HEK293T (cell line): ENCODE results near the gene DBN1.

Experiments used
- CTCF ChIA-PET: fragments of 350-600 bp; formaldehyde crosslinking; extraction: SDS; loops from one replicate; lab custom pipeline; 2021; ENCODE audit warnings: antibody characterized with exemption, inconsistent platforms; lab: Yijun Ruan, JAX
- POLR2A ChIA-PET: fragments of 350-600 bp; formaldehyde crosslinking; extraction: SDS; loops from one replicate; lab custom pipeline; 2020; ENCODE audit warnings: antibody characterized with exemption, inconsistent platforms; lab: Yijun Ruan, JAX
- DNase-seq: peaks from one replicate; pipeline ENCODE4 v3.0.0; 2012; ENCODE audit warnings: mixed read lengths; ENCODE audit errors: extremely low spot score
- ARNT ChIP-seq: fragments of 450-650 bp; IDR thresholded peaks from 2 replicates; pipeline ENCODE4 v1.6.1; 2017; ENCODE audit warnings: mild to moderate bottlenecking
- BHLHE40 ChIP-seq: fragments of 450-650 bp; IDR thresholded peaks from 2 replicates; pipeline ENCODE4 v1.6.1; 2016; ENCODE audit warnings: mild to moderate bottlenecking, moderate library complexity, borderline replicate concordance
- CTBP1 ChIP-seq: fragments of 450-650 bp; IDR thresholded peaks from 2 replicates; pipeline ENCODE4 v1.6.1; 2016; ENCODE audit warnings: borderline replicate concordance
- ELF4 ChIP-seq: fragments of 450-650 bp; IDR thresholded peaks from 2 replicates; pipeline ENCODE4 v1.6.1; 2017; ENCODE audit warnings: antibody characterized with exemption
- FOXA1 ChIP-seq: fragments of 450-650 bp; IDR thresholded peaks from 2 replicates; pipeline ENCODE4 v1.6.1; 2016; ENCODE audit warnings: mild to moderate bottlenecking
- FOXK2 ChIP-seq: fragments of 450-650 bp; IDR thresholded peaks from 2 replicates; pipeline ENCODE4 v1.6.1; 2016; ENCODE audit warnings: mild to moderate bottlenecking
- FOXM1 ChIP-seq: fragments of 450-650 bp; IDR thresholded peaks from 2 replicates; pipeline ENCODE4 v1.6.1; 2017; ENCODE audit warnings: mild to moderate bottlenecking, borderline replicate concordance
- HDGF ChIP-seq: fragments of 450-650 bp; IDR thresholded peaks from 2 replicates; pipeline ENCODE4 v1.6.1; 2017; ENCODE audit warnings: antibody characterized with exemption, borderline replicate concordance
- L3MBTL2 ChIP-seq: fragments of 450-650 bp; conservative IDR thresholded peaks from 2 replicates; pipeline ENCODE4 v1.6.1; 2016; ENCODE audit warnings: mild to moderate bottlenecking
- LEF1 ChIP-seq: fragments of 450-650 bp; IDR thresholded peaks from 2 replicates; pipeline ENCODE4 v1.6.1; 2017; ENCODE audit warnings: mild to moderate bottlenecking, borderline replicate concordance
- NFRKB ChIP-seq: fragments of 450-650 bp; IDR thresholded peaks from 2 replicates; pipeline ENCODE4 v1.6.1; 2016; ENCODE audit warnings: mild to moderate bottlenecking, moderate library complexity
- SP1 ChIP-seq: fragments of 450-650 bp; IDR thresholded peaks from 2 replicates; pipeline ENCODE4 v1.6.1; 2017
- SUZ12 ChIP-seq: fragments of 450-650 bp; IDR thresholded peaks from 2 replicates; pipeline ENCODE4 v1.6.1; 2016; ENCODE audit warnings: mild to moderate bottlenecking
- TARDBP ChIP-seq: fragments of 450-650 bp; IDR thresholded peaks from 2 replicates; pipeline ENCODE4 v1.6.1; 2016
- ZNF384 ChIP-seq: fragments of 450-650 bp; IDR thresholded peaks from 2 replicates; pipeline ENCODE4 v1.6.1; 2016
- TF ChIP-seq, protein P1 (sequence below): fragments of 450-650 bp; IDR thresholded peaks from 2 replicates; pipeline ENCODE4 v1.6.1; 2016

DBN1 gene

DNA sequence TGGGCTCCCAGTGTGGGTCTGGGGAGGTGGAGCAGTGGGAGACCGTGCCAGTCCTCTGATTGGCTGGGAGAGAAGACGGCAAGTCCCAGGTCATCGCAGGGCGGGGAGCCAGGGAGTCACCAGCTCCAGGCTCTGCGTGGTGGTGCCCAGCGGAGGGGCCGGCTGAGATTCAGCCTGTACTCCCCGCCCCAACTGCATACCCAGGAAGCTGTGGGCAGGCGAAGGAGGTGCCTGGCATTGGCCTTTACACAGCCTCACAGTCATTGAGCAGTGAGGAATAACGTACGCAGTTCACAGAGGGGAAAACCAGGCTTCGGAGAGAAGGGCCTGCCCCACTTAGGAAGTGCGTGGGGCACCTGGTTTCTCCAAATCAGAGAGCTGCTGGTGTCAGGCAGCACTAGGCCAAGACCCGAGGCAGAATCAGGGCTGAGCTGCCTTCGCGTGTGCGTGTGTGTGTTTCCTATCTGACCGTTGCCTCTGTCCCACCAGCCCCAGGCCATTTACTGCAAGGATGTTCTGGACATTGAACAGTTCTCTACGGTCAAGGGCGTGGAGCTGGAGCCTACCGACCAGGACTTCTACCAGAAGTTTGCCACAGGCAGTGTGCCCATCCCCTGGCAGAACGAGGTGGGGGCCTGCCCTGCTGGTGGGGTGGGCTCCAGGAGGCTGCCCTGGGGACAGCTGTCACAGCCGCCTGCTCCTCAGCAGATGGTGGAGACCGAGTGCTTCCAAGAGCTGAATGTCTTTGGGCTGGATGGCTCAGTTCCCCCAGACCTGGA lies 33.0 kb downstream of the DBN1 start:
- TF ChIP-seq ARNT (no peak), TARDBP (no peak), NFRKB (no peak), L3MBTL2 (no peak), HDGF (no peak), FOXA1 (no peak)
- ChIA-PET CTCF (interaction anchor here (0.7 to 1.6 kb wide), 3 partner anchors 17 to 58 kb away, joined by 3 to 4 read pairs (median 3); no protein-coding TSS in a partner anchor), POLR2A (interaction anchor here (7.4 kb wide), 1 partner anchor 15 kb away, joined by 69 read pairs; the partner anchor contains the start of gene GRK6)
- DNase-seq: no peak

DNA sequence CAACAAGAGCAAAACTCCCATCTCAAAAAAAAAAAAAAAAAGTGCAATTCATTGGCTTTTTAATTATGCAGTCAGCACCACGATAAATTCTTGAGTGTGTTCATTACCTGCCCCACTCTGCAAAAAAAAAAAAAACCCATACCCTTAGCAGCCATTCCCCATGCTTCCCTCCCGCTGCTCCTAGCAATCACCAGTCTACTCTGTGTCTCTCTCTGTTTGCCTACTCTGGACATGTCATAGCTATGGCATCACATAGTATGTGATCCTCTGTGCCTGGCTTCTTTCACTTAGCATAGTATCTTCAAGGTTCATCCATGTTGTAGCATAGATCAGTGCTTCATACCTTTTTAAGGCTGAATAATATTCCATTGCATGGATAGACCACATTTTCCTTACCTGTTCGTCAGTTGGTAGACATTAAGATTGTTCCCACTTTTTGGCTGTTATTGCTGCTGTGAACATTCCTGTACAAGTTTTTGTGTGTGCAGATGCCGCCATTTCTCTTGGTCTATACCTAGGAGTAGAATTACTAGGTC lies 33.8 kb downstream of the DBN1 start:
- CTCF ChIA-PET: interaction anchor here (1.6 kb wide), 1 partner anchor 49 kb away, joined by 4 read pairs; no protein-coding TSS in a partner anchor
- POLR2A ChIA-PET: interaction anchor here (4.3 to 7.4 kb wide), 2 partner anchors 13 to 14 kb away, joined by 34 to 69 read pairs; partner anchors contain the start of gene GRK6

DNA sequence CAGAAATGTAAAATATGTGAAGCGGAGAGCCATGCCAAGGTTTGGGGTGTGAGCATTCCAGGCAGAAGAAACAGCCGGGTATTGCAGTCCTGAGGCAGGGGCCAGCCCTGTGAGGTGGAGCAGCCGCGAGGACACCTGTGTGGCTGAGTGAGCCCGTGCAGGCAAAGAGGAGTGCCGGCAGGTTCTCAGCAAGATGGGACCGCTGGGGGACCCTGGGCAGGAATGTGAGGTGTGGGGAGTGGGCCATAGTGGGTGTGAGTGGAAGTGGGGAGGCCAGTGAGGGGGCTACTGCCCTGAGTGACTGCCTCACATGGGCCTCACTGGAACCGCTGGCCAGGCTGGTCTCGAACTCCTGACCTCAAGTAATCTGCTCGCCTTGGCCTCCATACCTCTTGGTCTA lies 35.0 kb downstream of the DBN1 start:
- no peak for DNase-seq
- ChIA-PET POLR2A (interaction anchor here (4.3 kb wide), 1 partner anchor 12 kb away, joined by 34 read pairs; the partner anchor contains the start of gene GRK6), CTCF (no interaction called here)
- TF ChIP-seq ELF4 (no peak), FOXM1 (no peak), CTBP1 (no peak), NFRKB (no peak), ARNT (no peak), FOXA1 (no peak), L3MBTL2 (no peak), SP1 (no peak), FOXK2 (no peak), LEF1 (no peak), SUZ12 (no peak), ZNF384 (no peak), BHLHE40 (no peak), TARDBP (no peak), HDGF (no peak)
- TF ChIP-seq, protein P1, sequence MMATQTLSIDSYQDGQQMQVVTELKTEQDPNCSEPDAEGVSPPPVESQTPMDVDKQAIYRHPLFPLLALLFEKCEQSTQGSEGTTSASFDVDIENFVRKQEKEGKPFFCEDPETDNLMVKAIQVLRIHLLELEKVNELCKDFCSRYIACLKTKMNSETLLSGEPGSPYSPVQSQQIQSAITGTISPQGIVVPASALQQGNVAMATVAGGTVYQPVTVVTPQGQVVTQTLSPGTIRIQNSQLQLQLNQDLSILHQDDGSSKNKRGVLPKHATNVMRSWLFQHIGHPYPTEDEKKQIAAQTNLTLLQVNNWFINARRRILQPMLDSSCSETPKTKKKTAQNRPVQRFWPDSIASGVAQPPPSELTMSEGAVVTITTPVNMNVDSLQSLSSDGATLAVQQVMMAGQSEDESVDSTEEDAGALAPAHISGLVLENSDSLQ: no peak

More for the DNA sequence above, 33.8 kb downstream of the DBN1 start:
- TF ChIP-seq ZNF384: no peak
- no peak for TF ChIP-seq LEF1
- no peak for TF ChIP-seq FOXM1
- no peak for TF ChIP-seq NFRKB
- TF ChIP-seq ELF4: no peak
- no peak for TF ChIP-seq SUZ12
- TF ChIP-seq FOXA1: no peak
- TF ChIP-seq ARNT: no peak
- TF ChIP-seq L3MBTL2: no peak
- TF ChIP-seq TARDBP: no peak
- no peak for TF ChIP-seq CTBP1
- no peak for TF ChIP-seq FOXK2
- TF ChIP-seq HDGF: no peak
- TF ChIP-seq BHLHE40: no peak
- TF ChIP-seq SP1: no peak
- DNase-seq: no peak

DNA sequence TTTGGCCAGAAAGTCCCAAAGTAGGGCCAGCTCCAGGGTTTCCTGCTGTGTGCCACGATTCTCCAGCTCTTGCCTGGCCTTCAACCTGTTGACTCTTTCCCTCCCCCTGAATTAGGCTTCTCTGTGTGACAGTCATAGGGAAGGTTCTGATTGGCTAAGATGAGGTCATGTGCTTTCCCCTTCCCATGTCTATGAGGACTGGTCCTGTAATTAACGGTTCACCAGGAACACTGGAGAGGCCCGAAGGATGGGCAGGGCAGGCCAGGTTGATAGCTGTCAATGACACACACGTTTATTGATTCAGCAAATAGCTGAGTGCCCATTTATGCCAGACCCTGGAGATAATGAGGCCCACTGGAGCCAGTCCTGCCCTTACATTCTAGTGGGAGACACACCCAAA lies 35.8 kb downstream of the DBN1 start:
- ChIA-PET POLR2A (interaction anchor here (1.0 to 4.3 kb wide), 4 partner anchors 7 to 85 kb away, joined by 3 to 34 read pairs (median 6); partner anchors contain the start of gene GRK6), CTCF (interaction anchor here (1.3 to 1.4 kb wide), 2 partner anchors 10 to 33 kb away, joined by 4 to 6 read pairs; no protein-coding TSS in a partner anchor)
- DNase-seq: no peak
- TF ChIP-seq SP1: no peak
- TF ChIP-seq CTBP1: no peak

DNA sequence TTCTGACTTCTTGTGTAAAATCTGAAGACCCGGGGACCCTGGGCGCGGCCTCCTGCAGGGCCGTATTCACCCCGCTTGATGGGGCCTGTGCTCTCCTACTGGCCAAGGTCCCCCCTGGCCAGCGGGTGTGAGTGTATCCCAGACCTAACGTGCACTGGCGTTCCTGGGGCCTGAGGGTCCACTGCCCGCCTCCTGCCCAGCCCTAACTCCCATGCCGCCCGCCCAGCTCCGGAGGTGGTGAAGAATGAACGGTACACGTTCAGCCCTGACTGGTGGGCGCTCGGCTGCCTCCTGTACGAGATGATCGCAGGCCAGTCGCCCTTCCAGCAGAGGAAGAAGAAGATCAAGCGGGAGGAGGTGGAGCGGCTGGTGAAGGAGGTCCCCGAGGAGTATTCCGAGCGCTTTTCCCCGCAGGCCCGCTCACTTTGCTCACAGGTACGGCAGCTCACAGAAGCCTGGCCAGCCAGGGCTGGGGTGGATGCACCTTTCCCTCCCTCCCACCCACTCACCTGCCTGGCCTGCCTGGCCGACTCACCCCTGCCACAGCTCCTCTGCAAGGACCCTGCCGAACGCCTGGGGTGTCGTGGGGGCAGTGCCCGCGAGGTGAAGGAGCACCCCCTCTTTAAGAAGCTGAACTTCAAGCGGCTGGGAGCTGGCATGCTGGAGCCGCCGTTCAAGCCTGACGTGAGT lies 37.4 kb downstream of the DBN1 start:
- CTCF ChIA-PET: interaction anchor here (1.4 kb wide), 1 partner anchor 32 kb away, joined by 6 read pairs; no protein-coding TSS in a partner anchor
- no peak for DNase-seq
- TF ChIP-seq, protein P1: no peak
- TF ChIP-seq ELF4: no peak
- no peak for TF ChIP-seq SP1
- no peak for TF ChIP-seq FOXM1
- TF ChIP-seq SUZ12: no peak
- no peak for TF ChIP-seq NFRKB
- TF ChIP-seq FOXK2: no peak
- TF ChIP-seq BHLHE40: no peak
- TF ChIP-seq ARNT: no peak
- TF ChIP-seq HDGF: no peak
- no peak for TF ChIP-seq FOXA1
- no peak for TF ChIP-seq LEF1
- no peak for TF ChIP-seq CTBP1
- TF ChIP-seq ZNF384: no peak
- TF ChIP-seq L3MBTL2: no peak
- no peak for TF ChIP-seq TARDBP
- POLR2A ChIA-PET: interaction anchor here (2.0 to 4.3 kb wide), 2 partner anchors 9 kb away, joined by 8 to 34 read pairs; partner anchors contain the start of gene GRK6
